H1 (cell line): Measurements from ENCODE around the gene RDH16. TPM values are rescaled to one million over a fixed set of nuclear protein-coding genes. Genes with fewer than 3 reads are reported as not detected.
A peak's percentile ranks its signal among the peaks of the same experiment; 100 is the strongest.

Experiments
- CTCF ChIA-PET: fragments of 300-600 bp; sonication (Branson Sonifier 250); formaldehyde crosslinking; loops from one replicate; lab custom pipeline; 2021; ENCODE audit not compliant: partially characterized antibody; lab: Charles Lee
- POLR2A ChIA-PET: fragments of 300-600 bp; sonication (Branson Sonifier 250); formaldehyde crosslinking; loops from one replicate; lab custom pipeline; 2021; ENCODE audit warnings: inconsistent platforms; ENCODE audit not compliant: partially characterized antibody; lab: Charles Lee
- DNase-seq, 2 experiments: peaks; one replicate each; pipeline versions ENCODE4 v3.0.0 to v3.0.0-alpha.2; 2010 to 2022; ENCODE audit warnings: low spot score in 2 of 2, low read depth in 1 of 2, mixed read lengths in 1 of 2
- FAIRE-seq: peaks from 2 replicates; lab custom pipeline; 2011; peaks lifted over from hg19 to GRCh38; lab: Jason Lieb, UNC
- H2AFZ ChIP-seq: 2 replicates; pipeline ENCODE4 v1.8.1; 2012; ENCODE audit warnings: low read length, inconsistent platforms
- H2AK5ac ChIP-seq: 2 replicates; pipeline ENCODE4 v1.6.1; 2013; ENCODE audit warnings: low read depth, low read length
- H2BK120ac ChIP-seq: replicated peaks from 2 replicates; pipeline ENCODE3; 2013; ENCODE audit warnings: low read depth, low read length, inconsistent platforms
- H2BK12ac ChIP-seq: 2 replicates; pipeline ENCODE4 v1.6.1; 2013; ENCODE audit warnings: low read depth, low read length
- H2BK15ac ChIP-seq: 2 replicates; pipeline ENCODE4 v1.6.1; 2013; ENCODE audit warnings: low read length
- H2BK20ac ChIP-seq: 2 replicates; pipeline ENCODE4 v1.6.1; 2013; ENCODE audit warnings: low read length
- H2BK5ac ChIP-seq: 2 replicates; pipeline ENCODE4 v1.6.1; 2013; ENCODE audit warnings: low read depth, low read length
- H3K14ac ChIP-seq: 2 replicates; pipeline ENCODE4 v1.6.1; 2013; ENCODE audit warnings: inconsistent platforms; ENCODE audit not compliant: insufficient read length
- H3K18ac ChIP-seq: 2 replicates; pipeline ENCODE4 v1.6.1; 2013; ENCODE audit warnings: low read length; ENCODE audit errors: extremely low read depth
- H3K23ac ChIP-seq: 2 replicates; pipeline ENCODE4 v1.6.1; 2013; ENCODE audit warnings: inconsistent platforms; ENCODE audit not compliant: insufficient read length
- H3K23me2 ChIP-seq: 2 replicates; pipeline ENCODE4 v1.6.1; 2013; ENCODE audit warnings: low read depth, low read length
- H3K27ac ChIP-seq: 2 replicates; pipeline ENCODE4 v1.6.1; 2011; ENCODE audit warnings: low read depth, low read length, inconsistent platforms
- H3K27me3 ChIP-seq, 4 experiments: replicated peaks in 1 of 4; 1 replicate in 1 of 4; 2 replicates in 3 of 4; pipeline versions ENCODE4 v1.6.1 to v1.8.1; 2011 to 2013; ENCODE audit warnings: low read length in 3 of 4, mild to moderate bottlenecking in 3 of 4, inconsistent platforms in 2 of 4, mixed read lengths in 2 of 4, moderate library complexity in 1 of 4; ENCODE audit not compliant: control insufficient read depth in 3 of 4, insufficient read depth in 3 of 4; ENCODE audit errors: extremely low read depth in 1 of 4
- H3K36me3 ChIP-seq, 4 experiments: 2 replicates each; pipeline versions ENCODE4 v1.6.1 to v1.8.1; 2011 to 2013; ENCODE audit warnings: mild to moderate bottlenecking in 4 of 4, low read length in 3 of 4, moderate library complexity in 2 of 4, control low read depth in 1 of 4, inconsistent platforms in 1 of 4; ENCODE audit not compliant: insufficient read depth in 4 of 4, control insufficient read depth in 2 of 4
- H3K4ac ChIP-seq: replicated peaks from 2 replicates; pipeline ENCODE3; 2013; ENCODE audit warnings: low read length, low read depth, mixed read lengths, inconsistent platforms; ENCODE audit not compliant: insufficient read length
- H3K4me1 ChIP-seq, 4 experiments: replicated peaks in 1 of 4; 1 replicate in 1 of 4; 2 replicates in 3 of 4; pipeline versions ENCODE4 v1.6.1 to v1.8.1; 2011 to 2013; ENCODE audit warnings: low read length in 3 of 4, inconsistent platforms in 2 of 4, mixed read lengths in 1 of 4; ENCODE audit not compliant: insufficient read depth in 4 of 4, control insufficient read depth in 3 of 4
- H3K4me2 ChIP-seq, 2 experiments: 2 replicates each; pipeline versions ENCODE4 v1.6.1 to v1.8.1; 2011 to 2013; ENCODE audit warnings: low read depth in 2 of 2, low read length in 2 of 2, control low read depth in 1 of 2, inconsistent platforms in 1 of 2, mild to moderate bottlenecking in 1 of 2; ENCODE audit not compliant: insufficient read depth in 1 of 2
- H3K4me3 ChIP-seq, 4 experiments: fragments of 200-600, 300-600 bp in 1 of 4; sonication (generic), shearing (Covaris generic), sonication (Bioruptor Twin) in 1 of 4; 2 replicates each; pipeline versions ENCODE4 v1.5.1 to v1.8.1; 2011 to 2016; ENCODE audit warnings: low read length in 4 of 4, low read depth in 3 of 4, control low read depth in 2 of 4, inconsistent platforms in 2 of 4, mild to moderate bottlenecking in 2 of 4, mixed read lengths in 1 of 4, moderate library complexity in 1 of 4; ENCODE audit not compliant: insufficient read depth in 2 of 4; ENCODE audit errors: extremely low read depth in 1 of 4
- H3K56ac ChIP-seq: replicated peaks from 2 replicates; pipeline ENCODE3; 2013; ENCODE audit warnings: low read depth, mild to moderate bottlenecking, mixed read lengths, low read length, inconsistent platforms; ENCODE audit not compliant: insufficient read length
- H3K79me1 ChIP-seq: 2 replicates; pipeline ENCODE4 v1.6.1; 2013; ENCODE audit warnings: low read depth, low read length, control low read depth
- H3K79me2 ChIP-seq, 2 experiments: 2 replicates each; pipeline versions ENCODE4 v1.6.1 to v1.8.1; 2012 to 2013; ENCODE audit warnings: low read length in 2 of 2, mild to moderate bottlenecking in 2 of 2, inconsistent platforms in 1 of 2; ENCODE audit not compliant: insufficient read depth in 2 of 2, control insufficient read depth in 1 of 2
- H3K9ac ChIP-seq, 4 experiments: replicated peaks in 1 of 4; 1 replicate in 1 of 4; 2 replicates in 3 of 4; pipeline versions ENCODE4 v1.6.1 to v1.8.1; 2011 to 2013; ENCODE audit warnings: low read depth in 3 of 4, low read length in 3 of 4, control low read depth in 2 of 4, mild to moderate bottlenecking in 2 of 4, moderate library complexity in 2 of 4, inconsistent platforms in 1 of 4; ENCODE audit errors: extremely low read depth in 1 of 4
- H3K9me3 ChIP-seq, 2 experiments: 2 replicates each; pipeline versions ENCODE4 v1.6.1 to v1.8.1; 2012 to 2013; ENCODE audit warnings: mild to moderate bottlenecking in 2 of 2, moderate library complexity in 2 of 2, control low read depth in 1 of 2, inconsistent platforms in 1 of 2, low read depth in 1 of 2, low read length in 1 of 2, mixed read lengths in 1 of 2; ENCODE audit not compliant: insufficient read depth in 2 of 2
- H4K20me1 ChIP-seq, 2 experiments: replicated peaks in 1 of 2; 2 replicates each; pipeline versions ENCODE3 to v1.8.1; 2011 to 2013; ENCODE audit warnings: inconsistent platforms in 2 of 2, low read length in 2 of 2, mild to moderate bottlenecking in 1 of 2; ENCODE audit not compliant: insufficient read depth in 2 of 2, control insufficient read depth in 1 of 2
- H4K5ac ChIP-seq: 2 replicates; pipeline ENCODE4 v1.6.1; 2013; ENCODE audit warnings: low read length, low read depth, mixed read lengths, inconsistent platforms; ENCODE audit not compliant: insufficient read length
- H4K8ac ChIP-seq: 2 replicates; pipeline ENCODE4 v1.8.0; 2013; ENCODE audit warnings: mild to moderate bottlenecking, moderate library complexity, low read length, inconsistent platforms; ENCODE audit not compliant: insufficient read depth; ENCODE audit errors: extremely low read depth
- H4K91ac ChIP-seq: replicated peaks from 2 replicates; pipeline ENCODE3; 2013; ENCODE audit warnings: low read length, mixed read lengths, inconsistent platforms; ENCODE audit not compliant: insufficient read length
- BRCA1 ChIP-seq: IDR thresholded peaks from 2 replicates; pipeline ENCODE4 v1.6.1; 2012; ENCODE audit warnings: low read depth, low read length, improper control_type of control experiment
- CHD1 ChIP-seq: IDR thresholded peaks from 2 replicates; pipeline ENCODE4 v1.6.1; 2012; ENCODE audit warnings: low read depth, low read length, improper control_type of control experiment
- CTBP2 ChIP-seq: IDR thresholded peaks from 2 replicates; pipeline ENCODE4 v1.7.0; 2011; ENCODE audit warnings: borderline replicate concordance, mild to moderate bottlenecking, moderate library complexity, mixed read lengths, low read length; ENCODE audit not compliant: insufficient read depth, insufficient read length
- HDAC2 ChIP-seq, 2 experiments: fragments of 300-600 bp in 1 of 2; sonication (generic) in 1 of 2; IDR thresholded peaks; 2 replicates each; pipeline ENCODE4 v1.6.1; 2011 to 2012; ENCODE audit warnings: low read depth in 2 of 2, low read length in 2 of 2, mild to moderate bottlenecking in 2 of 2, moderate library complexity in 2 of 2, borderline replicate concordance in 1 of 2, inconsistent platforms in 1 of 2
- JUND ChIP-seq: IDR thresholded peaks from 2 replicates; pipeline ENCODE4 v1.6.1; 2011; ENCODE audit warnings: mild to moderate bottlenecking, improper control_type of control experiment, low read length
- NRF1 ChIP-seq: IDR thresholded peaks from 2 replicates; pipeline ENCODE4 v1.6.1; 2011; ENCODE audit warnings: mild to moderate bottlenecking, low read depth, low read length, improper control_type of control experiment
- POLR2A ChIP-seq, 2 experiments: IDR thresholded peaks; 1 replicate in 1 of 2; 2 replicates in 1 of 2; pipeline ENCODE4 v1.6.1; 2011; ENCODE audit warnings: low read depth in 2 of 2, low read length in 2 of 2, mild to moderate bottlenecking in 2 of 2; ENCODE audit errors: control extremely low read depth in 1 of 2
- RNF2 ChIP-seq: fragments of 200-900, 300-1000 bp; sonication (generic); IDR thresholded peaks from 2 replicates; pipeline ENCODE4 v1.7.1; 2016; ENCODE audit warnings: borderline replicate concordance, low read depth, mild to moderate bottlenecking, antibody characterized with exemption, low read length; ENCODE audit not compliant: poor library complexity, severe bottlenecking; ENCODE audit errors: missing control alignments
- SIRT6 ChIP-seq: IDR thresholded peaks from one replicate; pipeline ENCODE4 v1.7.1; 2012; ENCODE audit warnings: low read length, inconsistent platforms
- WGBS, 2 experiments: shearing (Covaris generic) in 1 of 2; methylation state at CpG; one replicate each; pipeline versions ENCODE4 v1.1.6 to v1.1.7; 2013 to 2015; ENCODE audit warnings: low lambda C conversion rate in 2 of 2, mixed read lengths in 2 of 2, inconsistent platforms in 1 of 2, low coverage in 1 of 2, missing lambda C conversion rate in 1 of 2; ENCODE audit not compliant: insufficient replicate concordance in 2 of 2, insufficient coverage in 1 of 2, insufficient read length in 1 of 2; ENCODE audit errors: extremely low coverage in 1 of 2, missing lambda C conversion rate in 1 of 2; 5-methylcytosine and 5-hydroxymethylcytosine counted together
- polyA plus RNA-seq, 7 experiments: library from polyadenylated mRNA; depleted of rRNA in 3 of 7; stranded (reverse) in 5 of 7; unstranded in 2 of 7; fragments of >200 nt in 5 of 7; fragments of 200-250 nt in 2 of 7; gene quantifications; 1 replicate in 5 of 7; 2 replicates in 1 of 7; 4 replicates in 1 of 7; pipeline versions ENCODE4 v1.2.1 to v1.2.3, GENCODE V29; 2011 to 2013; ENCODE audit warnings: missing spikeins in 2 of 7, mixed read lengths in 2 of 7
- total RNA-seq: library from RNA; stranded (reverse); fragmentation: NEBNext Ultra II Directional; extraction: Animal tissue kit (Norgen Biotek cat#: 25700); gene quantifications from 2 replicates; pipeline ENCODE4 v1.2.1, GENCODE V29; 2021
- TF ChIP-seq, protein P1 (sequence below): IDR thresholded peaks from 2 replicates; pipeline ENCODE4 v1.6.1; 2012; ENCODE audit warnings: inconsistent platforms
- TF ChIP-seq, protein P2 (sequence below): IDR thresholded peaks from 2 replicates; pipeline ENCODE4 v1.6.1; 2012; ENCODE audit warnings: inconsistent platforms
- TF ChIP-seq, protein P3 (sequence below): IDR thresholded peaks from 2 replicates; pipeline ENCODE4 v1.6.1; 2011; ENCODE audit warnings: low read depth, mild to moderate bottlenecking, low read length; ENCODE audit not compliant: insufficient read depth

Gene RDH16
- total and polyA plus RNA-seq, 2 of the 8 experiments (the other 6 are each of a cell fraction or from before 2014, with no cell fraction given): 0.30 to 0.79 TPM

DNA sequence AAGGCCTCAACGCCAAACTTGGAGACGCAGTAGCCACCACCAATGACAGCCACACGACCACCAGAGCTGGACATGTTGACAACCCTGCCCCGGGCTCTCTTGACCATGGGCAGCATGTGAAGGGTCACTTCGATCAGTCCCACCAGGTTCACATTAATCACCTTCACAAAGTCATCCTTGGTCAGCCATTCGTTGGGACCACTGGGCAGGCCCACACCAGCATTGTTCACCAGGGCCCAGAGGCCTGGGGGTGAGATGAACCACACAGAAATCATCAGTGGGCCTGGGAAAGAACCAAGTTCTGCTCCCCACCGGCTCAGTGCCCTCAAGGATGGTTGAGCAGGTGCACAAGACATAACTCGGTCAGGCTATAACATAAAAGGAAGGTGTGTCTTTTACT lies 27.2 kb downstream of the RDH16 start:
- Histone ChIP-seq H3K23me2 (no peaks in the 10 kb centered on the region), H3K27me3 (no peaks in the 10 kb centered on the region), H2AFZ (no peak overlapping the region), H2BK15ac (no peak overlapping the region), H4K8ac (no peak overlapping the region), H4K5ac (no peak overlapping the region), H2BK20ac (no peak overlapping the region), H2AK5ac (no peak overlapping the region), H3K18ac (no peak overlapping the region), H4K20me1 (no peaks in the 10 kb centered on the region), H2BK12ac (no peak overlapping the region), H3K4me2 (no peak overlapping the region), H3K23ac (no peak overlapping the region), H3K27ac (no peak overlapping the region), H3K36me3 (no peaks in the 10 kb centered on the region), H3K9ac (no peak overlapping the region), H2BK120ac (no peak overlapping the region), H3K14ac (no peak overlapping the region), H2BK5ac (no peak overlapping the region), H3K56ac (no peak overlapping the region), H3K4me3 (no peak overlapping the region), H3K79me2 (no peaks in the 10 kb centered on the region), H3K4me1 (peaks cover 0 to 9% (median 3%) of the 10 kb centered on the region in 4 experiments; a peak in 6 of 7 replicates), H4K91ac (no peak overlapping the region), H3K9me3 (no peaks in the 10 kb centered on the region), H3K79me1 (no peaks in the 10 kb centered on the region), H3K4ac (no peak overlapping the region)
- 92% methylated on average over 8 of the region's 8 CpGs; no CpG with 5 or more reads in 1 of the 2 experiments for WGBS, 2 experiments
- FAIRE-seq (no peak), DNase-seq (peak in 1 of 2 experiments; percentile 37)
- ChIA-PET POLR2A (no interaction called here), CTCF (interaction anchor here (1.1 to 1.7 kb wide), 2 partner anchors 93 to 176 kb away, joined by 3 to 4 read pairs; no protein-coding TSS in a partner anchor)
- TF ChIP-seq SIRT6 (no peak), POLR2A (IDR thresholded peaks at IDR 0.05; ENCODE audit: control extremely low read depth in 1 of 2, low read depth in 2 of 2, low read length in 2 of 2) (no peak), RNF2 (no peak), CHD1 (no peak), CTBP2 (no peak), JUND (no peak), HDAC2 (IDR thresholded peaks at IDR 0.05; ENCODE audit: borderline replicate concordance in 1 of 2, low read depth in 2 of 2, low read length in 2 of 2) (no peak), NRF1 (no peak), BRCA1 (no peak)
- TF ChIP-seq, protein P1, sequence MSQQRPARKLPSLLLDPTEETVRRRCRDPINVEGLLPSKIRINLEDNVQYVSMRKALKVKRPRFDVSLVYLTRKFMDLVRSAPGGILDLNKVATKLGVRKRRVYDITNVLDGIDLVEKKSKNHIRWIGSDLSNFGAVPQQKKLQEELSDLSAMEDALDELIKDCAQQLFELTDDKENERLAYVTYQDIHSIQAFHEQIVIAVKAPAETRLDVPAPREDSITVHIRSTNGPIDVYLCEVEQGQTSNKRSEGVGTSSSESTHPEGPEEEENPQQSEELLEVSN: no peak
- TF ChIP-seq, protein P2, sequence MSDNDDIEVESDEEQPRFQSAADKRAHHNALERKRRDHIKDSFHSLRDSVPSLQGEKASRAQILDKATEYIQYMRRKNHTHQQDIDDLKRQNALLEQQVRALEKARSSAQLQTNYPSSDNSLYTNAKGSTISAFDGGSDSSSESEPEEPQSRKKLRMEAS: no peak
- TF ChIP-seq, protein P3, sequence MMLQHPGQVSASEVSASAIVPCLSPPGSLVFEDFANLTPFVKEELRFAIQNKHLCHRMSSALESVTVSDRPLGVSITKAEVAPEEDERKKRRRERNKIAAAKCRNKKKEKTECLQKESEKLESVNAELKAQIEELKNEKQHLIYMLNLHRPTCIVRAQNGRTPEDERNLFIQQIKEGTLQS: no peak
